Measurements from ENCODE around the gene TMX2. TPM values are rescaled to one million over a fixed set of nuclear protein-coding genes. Genes with fewer than 3 reads are reported as not detected.

TMX2 gene
- total RNA-seq, 1 experiment from 2014 or later, result 93.9 TPM

- TF ChIP-seq EZH2phosphoT487 (IDR thresholded peaks at IDR 0.05; ENCODE audit: borderline replicate concordance) (no peak), CEBPB (IDR thresholded peaks at IDR 0.05; ENCODE audit: low read depth) (no peak; the same call in 1 of the 2 replicates), ZNF274 (IDR thresholded peaks at IDR 0.05; ENCODE audit: low read depth, low read length) (no peak), EZH2 (IDR thresholded peaks at IDR 0.05) (no peak), SIN3A (IDR thresholded peaks at IDR 0.05; ENCODE audit: low read depth) (no peak), JUND (IDR thresholded peaks at IDR 0.05) (no peak; the same call in 1 of the 2 replicates), ATF3 (IDR thresholded peaks at IDR 0.05) (no peak), RAD21 (IDR thresholded peaks at IDR 0.05; ENCODE audit: low read depth) (no peak), SRF (IDR thresholded peaks at IDR 0.05; ENCODE audit: low read depth) (no peak), SP1 (IDR thresholded peaks at IDR 0.05; ENCODE audit: low read depth) (peak; percentile 47; the same call in 1 of the 2 replicates), TCF7L2 (IDR thresholded peaks at IDR 0.05; ENCODE audit: borderline replicate concordance, extremely low read depth, insufficient read depth, insufficient read length) (no peak), ELF1 (IDR thresholded peaks at IDR 0.05; ENCODE audit: borderline replicate concordance, low read depth) (no peak), POLR2AphosphoS5 (IDR thresholded peaks at IDR 0.05; ENCODE audit: low read depth, low read length) (no peak)
- TF ChIP-seq, protein P1, sequence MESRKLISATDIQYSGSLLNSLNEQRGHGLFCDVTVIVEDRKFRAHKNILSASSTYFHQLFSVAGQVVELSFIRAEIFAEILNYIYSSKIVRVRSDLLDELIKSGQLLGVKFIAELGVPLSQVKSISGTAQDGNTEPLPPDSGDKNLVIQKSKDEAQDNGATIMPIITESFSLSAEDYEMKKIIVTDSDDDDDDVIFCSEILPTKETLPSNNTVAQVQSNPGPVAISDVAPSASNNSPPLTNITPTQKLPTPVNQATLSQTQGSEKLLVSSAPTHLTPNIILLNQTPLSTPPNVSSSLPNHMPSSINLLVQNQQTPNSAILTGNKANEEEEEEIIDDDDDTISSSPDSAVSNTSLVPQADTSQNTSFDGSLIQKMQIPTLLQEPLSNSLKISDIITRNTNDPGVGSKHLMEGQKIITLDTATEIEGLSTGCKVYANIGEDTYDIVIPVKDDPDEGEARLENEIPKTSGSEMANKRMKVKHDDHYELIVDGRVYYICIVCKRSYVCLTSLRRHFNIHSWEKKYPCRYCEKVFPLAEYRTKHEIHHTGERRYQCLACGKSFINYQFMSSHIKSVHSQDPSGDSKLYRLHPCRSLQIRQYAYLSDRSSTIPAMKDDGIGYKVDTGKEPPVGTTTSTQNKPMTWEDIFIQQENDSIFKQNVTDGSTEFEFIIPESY (IDR thresholded peaks at IDR 0.05; ENCODE audit: extremely low read depth, insufficient replicate concordance, low read length), result no peak
Measured at GRCh38 chr11:57772562-57772961, 60.2 kb downstream of the TMX2 start (continued).
